IMR-90 (cell line): ENCODE results near the gene MILR1. TPM values are rescaled to one million over a fixed set of nuclear protein-coding genes. Genes with fewer than 3 reads are reported as not detected.

Source experiments
- ATAC-seq: fragments of 200-7000 bp; cut with Tn5 transposase; 2 replicates; pipeline ENCODE4 v1.9.1; 2020; ENCODE audit warnings: low read depth, mild to moderate bottlenecking, moderate library complexity
- BruUV-seq: library from RNA; stranded (reverse); fragments of 400-500 nt; replicated peaks from 2 replicates; lab custom pipeline; 2021; lab: Mats Ljungman, UMichigan
- CTCF ChIA-PET: fragments of 300-600 bp; formaldehyde crosslinking; extraction: SDS; loops from one replicate; lab custom pipeline; 2021; ENCODE audit warnings: antibody characterized with exemption; lab: Yijun Ruan, JAX
- POLR2A ChIA-PET: fragments of 300-600 bp; sonication (Branson Sonifier 250); formaldehyde crosslinking; loops from one replicate; lab custom pipeline; 2022; ENCODE audit warnings: antibody characterized with exemption; ENCODE audit not compliant: unreplicated experiment; lab: Charles Lee
- DNase-seq: peaks from one replicate; pipeline ENCODE4 v3.0.0; 2013
- H2AFZ ChIP-seq: replicated peaks from 2 replicates; pipeline ENCODE3; 2013; ENCODE audit warnings: low read length, mild to moderate bottlenecking; ENCODE audit not compliant: poor library complexity
- H2AK5ac ChIP-seq: 2 replicates; pipeline ENCODE4 v1.6.1; 2013; ENCODE audit warnings: low read depth, low read length, inconsistent platforms
- H2AK9ac ChIP-seq: replicated peaks from 2 replicates; pipeline ENCODE3; 2013; ENCODE audit warnings: mild to moderate bottlenecking, low read depth, low read length, moderate library complexity; ENCODE audit not compliant: poor library complexity
- H2BK120ac ChIP-seq: 2 replicates; pipeline ENCODE4 v1.6.1; 2013; ENCODE audit warnings: low read depth, low read length, inconsistent platforms
- H2BK15ac ChIP-seq: 3 replicates; pipeline ENCODE4 v1.6.1; 2013; ENCODE audit warnings: low read depth, low read length, inconsistent platforms
- H2BK20ac ChIP-seq: 2 replicates; pipeline ENCODE4 v1.6.1; 2013; ENCODE audit warnings: low read depth, mild to moderate bottlenecking, inconsistent platforms, low read length, moderate library complexity
- H2BK5ac ChIP-seq: 2 replicates; pipeline ENCODE4 v1.6.1; 2013; ENCODE audit warnings: mild to moderate bottlenecking, low read depth, low read length, inconsistent platforms; ENCODE audit not compliant: poor library complexity, severe bottlenecking
- H3K14ac ChIP-seq: replicated peaks from 2 replicates; pipeline ENCODE4 v1.6.1; 2013; ENCODE audit warnings: low read depth, low read length, inconsistent platforms
- H3K18ac ChIP-seq: 2 replicates; pipeline ENCODE4 v1.6.1; 2013; ENCODE audit warnings: low read depth, low read length, control low read depth
- H3K23ac ChIP-seq: 2 replicates; pipeline ENCODE4 v1.6.1; 2013; ENCODE audit warnings: low read depth, low read length, inconsistent platforms
- H3K27ac ChIP-seq: 2 replicates; pipeline ENCODE4 v1.5.1; 2013; ENCODE audit warnings: mild to moderate bottlenecking, control low read depth, low read length; ENCODE audit not compliant: insufficient read depth
- H3K27me3 ChIP-seq: 2 replicates; pipeline ENCODE4 v1.6.1; 2013; ENCODE audit warnings: low read length; ENCODE audit not compliant: control insufficient read depth, insufficient read depth
- H3K36me3 ChIP-seq: 2 replicates; pipeline ENCODE4 v1.6.1; 2013; ENCODE audit warnings: low read length, mixed read lengths; ENCODE audit not compliant: control insufficient read depth, insufficient read depth
- H3K4ac ChIP-seq: 2 replicates; pipeline ENCODE4 v1.6.1; 2013; ENCODE audit warnings: low read depth, low read length, inconsistent platforms
- H3K4me1 ChIP-seq: 2 replicates; pipeline ENCODE4 v1.6.1; 2013; ENCODE audit warnings: low read length, mixed read lengths; ENCODE audit not compliant: control insufficient read depth, insufficient read depth
- H3K4me2 ChIP-seq: 2 replicates; pipeline ENCODE4 v1.6.1; 2013; ENCODE audit warnings: low read depth, mild to moderate bottlenecking, control low read depth, low read length, moderate library complexity
- H3K4me3 ChIP-seq: 2 replicates; pipeline ENCODE4 v1.5.1; 2013; ENCODE audit warnings: low read depth, mild to moderate bottlenecking, control low read depth, low read length, moderate library complexity; ENCODE audit not compliant: insufficient read depth
- H3K56ac ChIP-seq: 2 replicates; pipeline ENCODE4 v1.6.1; 2013; ENCODE audit warnings: low read length, inconsistent platforms; ENCODE audit not compliant: insufficient read depth; ENCODE audit errors: extremely low read depth
- H3K79me1 ChIP-seq, 2 experiments: 2 replicates each; pipeline ENCODE4 v1.6.1; 2013; ENCODE audit warnings: low read length in 2 of 2, inconsistent platforms in 1 of 2, low read depth in 1 of 2
- H3K9ac ChIP-seq: 2 replicates; pipeline ENCODE4 v1.6.1; 2013; ENCODE audit warnings: low read depth, low read length, control low read depth
- H3K9me1 ChIP-seq: 2 replicates; pipeline ENCODE4 v1.6.1; 2013; ENCODE audit warnings: low read length, inconsistent platforms; ENCODE audit not compliant: insufficient read depth
- H3K9me3 ChIP-seq: 2 replicates; pipeline ENCODE4 v1.6.1; 2013; ENCODE audit warnings: low read length; ENCODE audit not compliant: control insufficient read depth, insufficient read depth
- H4K20me1 ChIP-seq: 2 replicates; pipeline ENCODE4 v1.6.1; 2013; ENCODE audit warnings: low read length, inconsistent platforms; ENCODE audit not compliant: insufficient read depth
- H4K5ac ChIP-seq: 2 replicates; pipeline ENCODE4 v1.6.1; 2013; ENCODE audit warnings: mild to moderate bottlenecking, low read depth, low read length, control low read depth
- H4K8ac ChIP-seq, 2 experiments: 2 replicates each; pipeline ENCODE4 v1.6.1; 2013; ENCODE audit warnings: low read depth in 2 of 2, low read length in 2 of 2, control low read depth in 1 of 2, inconsistent platforms in 1 of 2
- H4K91ac ChIP-seq: 2 replicates; pipeline ENCODE4 v1.6.1; 2013; ENCODE audit warnings: low read depth, low read length, inconsistent platforms; ENCODE audit not compliant: insufficient read depth
- BHLHE40 ChIP-seq: fragments of 150-350 bp; IDR thresholded peaks from 2 replicates; pipeline ENCODE4 v1.6.1; 2016; ENCODE audit warnings: mild to moderate bottlenecking, low read depth, low read length
- CHD1 ChIP-seq: IDR thresholded peaks from 2 replicates; pipeline ENCODE4 v1.6.1; 2012; ENCODE audit warnings: low read depth, low read length, improper control_type of control experiment
- CTCF ChIP-seq: conservative IDR thresholded peaks from 2 replicates; pipeline ENCODE4 v1.5.1; 2012; ENCODE audit warnings: mild to moderate bottlenecking, low read depth, low read length, improper control_type of control experiment
- FOS ChIP-seq: fragments of 150-350 bp; IDR thresholded peaks from 2 replicates; pipeline ENCODE4 v1.6.1; 2016; ENCODE audit warnings: low read depth, low read length
- MAFK ChIP-seq: IDR thresholded peaks from 2 replicates; pipeline ENCODE4 v1.6.1; 2012; ENCODE audit warnings: low read depth, low read length, improper control_type of control experiment
- MAZ ChIP-seq: IDR thresholded peaks from 2 replicates; pipeline ENCODE4 v1.6.1; 2012; ENCODE audit warnings: low read depth, mild to moderate bottlenecking, low read length, improper control_type of control experiment, moderate library complexity, borderline replicate concordance
- MXI1 ChIP-seq: IDR thresholded peaks from 2 replicates; pipeline ENCODE4 v1.6.1; 2012; ENCODE audit warnings: low read depth, mild to moderate bottlenecking, low read length, moderate library complexity, borderline replicate concordance
- NFE2L2 ChIP-seq: fragments of 150-350 bp; IDR thresholded peaks from 2 replicates; pipeline ENCODE4 v1.6.1; 2016; ENCODE audit warnings: low read depth, mild to moderate bottlenecking, low read length
- POLR2A ChIP-seq: IDR thresholded peaks from 2 replicates; pipeline ENCODE4 v1.6.1; 2012; ENCODE audit warnings: mild to moderate bottlenecking, low read depth, low read length
- RAD21 ChIP-seq: IDR thresholded peaks from 2 replicates; pipeline ENCODE4 v1.6.1; 2012; ENCODE audit warnings: low read length, improper control_type of control experiment
- RCOR1 ChIP-seq: IDR thresholded peaks from 2 replicates; pipeline ENCODE4 v1.6.1; 2012; ENCODE audit warnings: mild to moderate bottlenecking, low read length, improper control_type of control experiment; ENCODE audit not compliant: insufficient replicate concordance
- RFX5 ChIP-seq: IDR thresholded peaks from 2 replicates; pipeline ENCODE4 v1.8.0; 2012; ENCODE audit warnings: low read depth, mild to moderate bottlenecking, low read length, moderate library complexity
- SMC3 ChIP-seq: fragments of 150-350 bp; IDR thresholded peaks from 2 replicates; pipeline ENCODE4 v1.6.1; 2016; ENCODE audit warnings: low read depth, mild to moderate bottlenecking, antibody characterized with exemption, low read length, moderate library complexity
- USF2 ChIP-seq: fragments of 150-350 bp; IDR thresholded peaks from 2 replicates; pipeline ENCODE4 v1.6.1; 2017; ENCODE audit warnings: mild to moderate bottlenecking, antibody characterized with exemption, low read length, low read depth
- WGBS, 2 experiments: methylation state at CpG; one replicate each; pipeline versions ENCODE4 v1.1.5 to v1.1.7; 2013; ENCODE audit warnings: missing lambda C conversion rate in 2 of 2; ENCODE audit not compliant: insufficient read length in 1 of 2; ENCODE audit errors: extremely low coverage in 2 of 2; 5-methylcytosine and 5-hydroxymethylcytosine counted together
- dilution Hi-C: fragments of 300-500 bp; cut with HindIII; formaldehyde crosslinking; loops from one replicate; pipeline ENCODE4 v1.14.3; 2018; ENCODE audit warnings: low sequenced_read_pairs; ENCODE audit not compliant: unreplicated experiment
- in situ Hi-C: fragments of 300-500 bp; cut with MboI; formaldehyde crosslinking; loops from 3 replicates; pipeline ENCODE4 v1.14.3; 2019; ENCODE audit warnings: low sequenced_read_pairs, inconsistent platforms, mixed read lengths
- intact Hi-C: fragments of 100-400 bp; cut with micrococcal nuclease; formaldehyde crosslinking; loops from 2 replicates; pipeline ENCODE4 v1.10.0; 2022
- polyA plus RNA-seq, 3 experiments: library from polyadenylated mRNA; depleted of rRNA; stranded (reverse); fragments of >200 nt; gene quantifications; 2 replicates each; pipeline ENCODE4 v1.2.3, GENCODE V29; 2012; ENCODE audit warnings: low replicate concordance in 1 of 3
- total RNA-seq: library from RNA; depleted of rRNA; stranded (reverse); fragments of >200 nt; gene quantifications from 2 replicates; pipeline ENCODE4 v1.2.3, GENCODE V29; 2012
- TF ChIP-seq, protein P1 (sequence below): fragments of 150-350 bp; IDR thresholded peaks from 2 replicates; pipeline ENCODE4 v1.6.1; 2016; ENCODE audit warnings: low read depth, mild to moderate bottlenecking, low read length, moderate library complexity, borderline replicate concordance

Gene MILR1
- total and polyA plus RNA-seq, 2 of the 4 experiments (the other 2 are of a cell fraction): 0.36 to 0.44 TPM

DNA sequence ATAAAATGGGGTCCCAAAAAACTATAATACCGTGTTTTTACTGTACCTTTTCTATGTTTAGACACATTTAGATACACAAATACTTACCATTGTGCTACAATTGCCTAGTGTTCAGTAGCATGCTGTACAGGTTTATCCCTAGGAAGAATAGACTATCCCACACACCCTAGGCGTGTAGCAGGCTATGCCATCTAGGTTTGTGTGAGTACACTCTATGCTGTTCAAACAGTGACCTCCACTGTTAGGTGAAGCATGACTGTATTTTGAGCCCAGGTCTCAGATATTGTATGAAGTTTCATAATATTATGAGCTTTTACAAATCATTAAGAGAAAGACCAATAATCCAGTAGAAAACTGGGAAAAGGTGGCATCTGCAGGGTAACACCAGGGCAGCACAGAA is 23.6 kb downstream of the MILR1 start:
- Histone ChIP-seq H3K9me1 (no peaks in the 10 kb centered on the region), H3K9ac (no peak overlapping the region), H3K4me3 (no peak overlapping the region), H3K18ac (no peak overlapping the region), H3K9me3 (no peaks in the 10 kb centered on the region), H2BK5ac (no peak overlapping the region), H3K36me3 (no peaks in the 10 kb centered on the region), H4K8ac (no peak overlapping the region), H3K79me1 (no peaks in the 10 kb centered on the region), H2AK9ac (no peak overlapping the region), H3K14ac (no peak overlapping the region), H3K4me1 (no peaks in the 10 kb centered on the region), H2BK120ac (no peak overlapping the region), H4K5ac (no peak overlapping the region), H4K91ac (no peak overlapping the region), H2BK20ac (no peak overlapping the region), H3K27me3 (peaks cover 8% of the 10 kb centered on the region), H2AK5ac (no peak overlapping the region), H3K27ac (no peak overlapping the region), H3K23ac (no peak overlapping the region), H2AFZ (no peak overlapping the region), H3K4me2 (no peak overlapping the region), H3K56ac (no peak overlapping the region), H4K20me1 (no peaks in the 10 kb centered on the region), H3K4ac (no peak overlapping the region), H2BK15ac (no peak overlapping the region)
- DNase-seq: no peak
- no CpG with 5 or more reads among the region's 2 CpGs for WGBS, 2 experiments
- in situ Hi-C loops: no loop called here
- no peak for TF ChIP-seq MXI1
- no peak for TF ChIP-seq POLR2A
- no peak for TF ChIP-seq NFE2L2
- no peak for TF ChIP-seq FOS
- TF ChIP-seq RCOR1: no peak
- TF ChIP-seq MAFK: no peak
- TF ChIP-seq, protein P1, sequence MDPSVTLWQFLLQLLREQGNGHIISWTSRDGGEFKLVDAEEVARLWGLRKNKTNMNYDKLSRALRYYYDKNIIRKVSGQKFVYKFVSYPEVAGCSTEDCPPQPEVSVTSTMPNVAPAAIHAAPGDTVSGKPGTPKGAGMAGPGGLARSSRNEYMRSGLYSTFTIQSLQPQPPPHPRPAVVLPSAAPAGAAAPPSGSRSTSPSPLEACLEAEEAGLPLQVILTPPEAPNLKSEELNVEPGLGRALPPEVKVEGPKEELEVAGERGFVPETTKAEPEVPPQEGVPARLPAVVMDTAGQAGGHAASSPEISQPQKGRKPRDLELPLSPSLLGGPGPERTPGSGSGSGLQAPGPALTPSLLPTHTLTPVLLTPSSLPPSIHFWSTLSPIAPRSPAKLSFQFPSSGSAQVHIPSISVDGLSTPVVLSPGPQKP: no peak
- no peak for TF ChIP-seq MAZ
- no peak for TF ChIP-seq RFX5
- no peak for TF ChIP-seq CTCF
- TF ChIP-seq SMC3: no peak
- no peak for TF ChIP-seq RAD21
- TF ChIP-seq CHD1: no peak
- TF ChIP-seq BHLHE40: no peak
- no peak for TF ChIP-seq USF2
- POLR2A ChIA-PET: no interaction called here
- CTCF ChIA-PET: no interaction called here
- dilution Hi-C loops: no loop called here
- no TSS peak for BruUV-seq
- ATAC-seq: no peak
- intact Hi-C loops: no loop called here
